PC-9 (cell line): Measurements from ENCODE around the gene GPR143.

ENCODE experiments used
- CTCF ChIP-seq: fragments of 200-600 bp; sonication (generic); conservative IDR thresholded peaks from 2 replicates; pipeline ENCODE4 v1.6.1; 2017; ENCODE audit warnings: mixed run types, antibody characterized with exemption, mild to moderate bottlenecking, moderate library complexity
- EZH2 ChIP-seq: fragments of 200-600 bp; sonication (generic); IDR thresholded peaks from 2 replicates; pipeline ENCODE4 v1.8.0; 2017; ENCODE audit warnings: antibody characterized with exemption, low read depth

- TF ChIP-seq CTCF, result no peak
- TF ChIP-seq EZH2, result no peak
Observed at GRCh38 chrX:9805956-9806355, 40.3 kb upstream of the GPR143 start.
